HEK293 (cell line): ENCODE results near the gene MAGI2.

ENCODE experiments used
- CTCF ChIA-PET: fragments of 350-600 bp; formaldehyde crosslinking; extraction: SDS; loops from one replicate; lab custom pipeline; 2021; ENCODE audit warnings: antibody characterized with exemption; lab: Yijun Ruan, JAX
- POLR2A ChIA-PET: fragments of 300-600 bp; formaldehyde crosslinking; extraction: SDS; loops from one replicate; lab custom pipeline; 2020; ENCODE audit warnings: antibody characterized with exemption, inconsistent platforms; lab: Yijun Ruan, JAX
- H3K27ac ChIP-seq: fragments of 200-500 bp; sonication (Bioruptor generic); 2 replicates; pipeline ENCODE4 v1.5.1; 2014; ENCODE audit warnings: low read depth, low read length, control low read depth, inconsistent platforms; ENCODE audit errors: extremely low read depth
- H3K36me3 ChIP-seq, 2 experiments: fragments of 200-500 bp in 1 of 2; sonication (Bioruptor generic) in 1 of 2; 1 replicate in 1 of 2; 2 replicates in 1 of 2; pipeline ENCODE4 v1.5.1; 2014 to 2017; ENCODE audit warnings: inconsistent platforms in 2 of 2, low read length in 2 of 2; ENCODE audit not compliant: control insufficient read depth in 2 of 2, insufficient read depth in 1 of 2
- H3K4me1 ChIP-seq: fragments of 200-500 bp; sonication (Bioruptor generic); 2 replicates; pipeline ENCODE4 v1.5.1; 2014; ENCODE audit warnings: mild to moderate bottlenecking, low read length, inconsistent platforms; ENCODE audit not compliant: control insufficient read depth, insufficient read depth
- H3K4me3 ChIP-seq: 2 replicates; pipeline ENCODE4 v1.5.1; 2011; ENCODE audit warnings: low read depth, mild to moderate bottlenecking, control low read depth, low read length, moderate library complexity
- H3K9me3 ChIP-seq: fragments of 200-500 bp; sonication (Bioruptor generic); 2 replicates; pipeline ENCODE4 v1.5.1; 2014; ENCODE audit warnings: low read depth, low read length, inconsistent platforms; ENCODE audit not compliant: control insufficient read depth, insufficient read depth
- SETDB1 ChIP-seq: IDR thresholded peaks from one replicate; pipeline ENCODE4 v1.6.1; 2017; ENCODE audit warnings: mild to moderate bottlenecking, low read length, moderate library complexity, mixed read lengths; ENCODE audit not compliant: insufficient read length
- ZBTB1 ChIP-seq: fragments of 450-650 bp; formaldehyde crosslinking; IDR thresholded peaks from 2 replicates; pipeline ENCODE4 v1.5.1; 2016; ENCODE audit warnings: missing biosample characterization, missing genetic modification characterization
- ZBTB48 ChIP-seq: fragments of 450-650 bp; formaldehyde crosslinking; IDR thresholded peaks from 2 replicates; pipeline ENCODE4 v1.5.1; 2016; ENCODE audit warnings: missing biosample characterization, missing genetic modification characterization
- ZBTB7A ChIP-seq: fragments of 450-650 bp; formaldehyde crosslinking; IDR thresholded peaks from 2 replicates; pipeline ENCODE4 v1.5.1; 2016; ENCODE audit warnings: low read depth, missing biosample characterization, missing genetic modification characterization
- ZIC2 ChIP-seq: fragments of 450-650 bp; formaldehyde crosslinking; IDR thresholded peaks from 2 replicates; pipeline ENCODE4 v1.5.1; 2016; ENCODE audit warnings: missing biosample characterization, missing genetic modification characterization
- ZNF138 ChIP-seq: fragments of 450-650 bp; formaldehyde crosslinking; IDR thresholded peaks from 2 replicates; pipeline ENCODE4 v1.5.1; 2016; ENCODE audit warnings: missing biosample characterization, missing genetic modification characterization, borderline replicate concordance
- ZNF146 ChIP-seq: fragments of 450-650 bp; formaldehyde crosslinking; IDR thresholded peaks from 2 replicates; pipeline ENCODE4 v1.5.1; 2016; ENCODE audit warnings: missing biosample characterization, missing genetic modification characterization
- ZNF157 ChIP-seq: fragments of 450-650 bp; formaldehyde crosslinking; IDR thresholded peaks from 2 replicates; pipeline ENCODE4 v1.5.1; 2016; ENCODE audit warnings: missing biosample characterization, missing genetic modification characterization
- ZNF174 ChIP-seq: fragments of 450-650 bp; formaldehyde crosslinking; IDR thresholded peaks from 2 replicates; pipeline ENCODE4 v1.5.0; 2017; ENCODE audit warnings: missing biosample characterization, mild to moderate bottlenecking, missing genetic modification characterization
- ZNF311 ChIP-seq: fragments of 450-650 bp; formaldehyde crosslinking; IDR thresholded peaks from 2 replicates; pipeline ENCODE4 v1.5.1; 2017; ENCODE audit warnings: missing biosample characterization, missing genetic modification characterization, borderline replicate concordance
- ZNF324 ChIP-seq: fragments of 450-650 bp; formaldehyde crosslinking; IDR thresholded peaks from 2 replicates; pipeline ENCODE4 v1.5.1; 2016; ENCODE audit warnings: missing biosample characterization, missing genetic modification characterization
- ZNF394 ChIP-seq: fragments of 450-650 bp; formaldehyde crosslinking; IDR thresholded peaks from 2 replicates; pipeline ENCODE4 v1.5.1; 2016; ENCODE audit warnings: missing biosample characterization, missing genetic modification characterization, mild to moderate bottlenecking, moderate library complexity, borderline replicate concordance
- ZNF404 ChIP-seq: fragments of 450-650 bp; formaldehyde crosslinking; IDR thresholded peaks from 2 replicates; pipeline ENCODE4 v1.5.1; 2017; ENCODE audit warnings: missing biosample characterization, missing genetic modification characterization
- ZNF473 ChIP-seq: fragments of 450-650 bp; formaldehyde crosslinking; IDR thresholded peaks from 2 replicates; pipeline ENCODE4 v1.5.1; 2017; ENCODE audit warnings: missing biosample characterization, missing genetic modification characterization
- ZNF501 ChIP-seq: fragments of 450-650 bp; formaldehyde crosslinking; IDR thresholded peaks from 2 replicates; pipeline ENCODE4 v1.5.1; 2016; ENCODE audit warnings: missing biosample characterization, missing genetic modification characterization
- ZNF530 ChIP-seq: fragments of 450-650 bp; formaldehyde crosslinking; IDR thresholded peaks from 2 replicates; pipeline ENCODE4 v1.5.1; 2016; ENCODE audit warnings: low read depth, missing biosample characterization, missing genetic modification characterization
- ZNF548 ChIP-seq: fragments of 450-650 bp; formaldehyde crosslinking; IDR thresholded peaks from 2 replicates; pipeline ENCODE4 v1.5.1; 2016; ENCODE audit warnings: missing biosample characterization, missing genetic modification characterization
- ZNF558 ChIP-seq: fragments of 450-650 bp; formaldehyde crosslinking; IDR thresholded peaks from 2 replicates; pipeline ENCODE4 v1.5.1; 2016; ENCODE audit warnings: missing biosample characterization, missing genetic modification characterization
- ZNF626 ChIP-seq: fragments of 450-650 bp; sonication (Bioruptor Pico); formaldehyde crosslinking; IDR thresholded peaks from 2 replicates; pipeline ENCODE4 v1.5.1; 2018; ENCODE audit warnings: missing biosample characterization, missing genetic modification characterization, inconsistent platforms
- ZNF654 ChIP-seq: fragments of 450-650 bp; formaldehyde crosslinking; IDR thresholded peaks from 2 replicates; pipeline ENCODE4 v1.5.1; 2016; ENCODE audit warnings: low read depth, missing biosample characterization, missing genetic modification characterization
- ZNF664 ChIP-seq: fragments of 450-650 bp; formaldehyde crosslinking; IDR thresholded peaks from 2 replicates; pipeline ENCODE4 v1.5.1; 2016; ENCODE audit warnings: missing biosample characterization, missing genetic modification characterization
- ZNF792 ChIP-seq: fragments of 450-650 bp; formaldehyde crosslinking; IDR thresholded peaks from 2 replicates; pipeline ENCODE4 v1.5.1; 2016; ENCODE audit warnings: missing biosample characterization, missing genetic modification characterization
- ZNF843 ChIP-seq: fragments of 450-650 bp; formaldehyde crosslinking; IDR thresholded peaks from 2 replicates; pipeline ENCODE4 v1.5.1; 2016; ENCODE audit warnings: missing biosample characterization, missing genetic modification characterization
- TF ChIP-seq, protein P1 (sequence below): fragments of 450-650 bp; formaldehyde crosslinking; IDR thresholded peaks from 2 replicates; pipeline ENCODE4 v1.5.1; 2016; ENCODE audit warnings: missing biosample characterization, missing genetic modification characterization, borderline replicate concordance
- TF ChIP-seq, protein P2 (sequence below): fragments of 450-650 bp; formaldehyde crosslinking; IDR thresholded peaks from 2 replicates; pipeline ENCODE4 v1.5.1; 2017; ENCODE audit warnings: missing biosample characterization, mild to moderate bottlenecking, missing genetic modification characterization, moderate library complexity
- TF ChIP-seq, protein P3 (sequence below): fragments of 450-650 bp; formaldehyde crosslinking; IDR thresholded peaks from 2 replicates; pipeline ENCODE4 v1.5.1; 2016; ENCODE audit warnings: missing biosample characterization, missing genetic modification characterization
- TF ChIP-seq, protein P4 (sequence below): fragments of 450-650 bp; formaldehyde crosslinking; IDR thresholded peaks from 2 replicates; pipeline ENCODE4 v1.5.1; 2016; ENCODE audit warnings: missing biosample characterization, missing genetic modification characterization

The MAGI2 gene

DNA sequence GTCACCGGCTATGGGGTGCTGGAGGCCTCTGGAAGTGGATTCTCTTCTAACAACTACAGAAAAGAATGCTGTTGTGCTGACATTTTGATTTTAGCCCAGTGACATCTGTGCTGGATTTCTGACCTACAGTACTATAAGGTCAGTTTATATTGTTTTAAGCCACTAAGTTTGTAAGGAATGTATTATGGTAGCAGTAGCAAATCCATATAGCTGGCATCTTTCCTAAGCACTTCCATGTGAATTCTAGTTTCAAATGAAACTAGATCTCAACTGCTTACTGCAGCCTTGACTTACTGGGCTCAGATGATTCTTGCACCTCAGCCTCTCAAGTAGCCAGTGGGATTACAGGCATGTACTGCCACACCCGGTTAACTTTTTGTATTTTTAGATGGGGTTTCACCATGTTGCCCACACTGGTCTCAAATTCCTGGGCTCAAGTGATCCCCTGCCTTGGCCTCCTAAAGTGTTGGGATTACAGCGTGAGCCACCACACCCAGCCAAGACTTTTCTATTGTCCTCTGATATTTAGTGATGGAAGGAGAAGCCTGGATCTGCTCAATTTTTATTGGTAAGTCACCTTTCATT, 1240.9 kb downstream of the MAGI2 start:
- no peaks in the 10 kb centered on the region for H3K9me3 ChIP-seq
- H3K4me1 ChIP-seq = no peaks in the 10 kb centered on the region
- ChIA-PET CTCF (no interaction called here), POLR2A (no interaction called here)
- H3K36me3 ChIP-seq = no peaks in the 10 kb centered on the region
- no peak overlapping the region for H3K27ac ChIP-seq
- TF ChIP-seq ZNF548 (tag by site-specific recombination) (no peak), ZNF792 (tag by site-specific recombination) (no peak), ZNF843 (tag by site-specific recombination) (no peak), SETDB1 (no peak), ZNF394 (tag by site-specific recombination) (no peak), ZNF324 (no peak), ZBTB7A (tag by site-specific recombination) (no peak), ZBTB1 (tag by site-specific recombination) (no peak), ZNF654 (no peak), ZNF138 (tag by site-specific recombination) (no peak), ZNF404 (tag by site-specific recombination) (no peak), ZNF311 (tag by site-specific recombination) (no peak)
- TF ChIP-seq, protein P1, sequence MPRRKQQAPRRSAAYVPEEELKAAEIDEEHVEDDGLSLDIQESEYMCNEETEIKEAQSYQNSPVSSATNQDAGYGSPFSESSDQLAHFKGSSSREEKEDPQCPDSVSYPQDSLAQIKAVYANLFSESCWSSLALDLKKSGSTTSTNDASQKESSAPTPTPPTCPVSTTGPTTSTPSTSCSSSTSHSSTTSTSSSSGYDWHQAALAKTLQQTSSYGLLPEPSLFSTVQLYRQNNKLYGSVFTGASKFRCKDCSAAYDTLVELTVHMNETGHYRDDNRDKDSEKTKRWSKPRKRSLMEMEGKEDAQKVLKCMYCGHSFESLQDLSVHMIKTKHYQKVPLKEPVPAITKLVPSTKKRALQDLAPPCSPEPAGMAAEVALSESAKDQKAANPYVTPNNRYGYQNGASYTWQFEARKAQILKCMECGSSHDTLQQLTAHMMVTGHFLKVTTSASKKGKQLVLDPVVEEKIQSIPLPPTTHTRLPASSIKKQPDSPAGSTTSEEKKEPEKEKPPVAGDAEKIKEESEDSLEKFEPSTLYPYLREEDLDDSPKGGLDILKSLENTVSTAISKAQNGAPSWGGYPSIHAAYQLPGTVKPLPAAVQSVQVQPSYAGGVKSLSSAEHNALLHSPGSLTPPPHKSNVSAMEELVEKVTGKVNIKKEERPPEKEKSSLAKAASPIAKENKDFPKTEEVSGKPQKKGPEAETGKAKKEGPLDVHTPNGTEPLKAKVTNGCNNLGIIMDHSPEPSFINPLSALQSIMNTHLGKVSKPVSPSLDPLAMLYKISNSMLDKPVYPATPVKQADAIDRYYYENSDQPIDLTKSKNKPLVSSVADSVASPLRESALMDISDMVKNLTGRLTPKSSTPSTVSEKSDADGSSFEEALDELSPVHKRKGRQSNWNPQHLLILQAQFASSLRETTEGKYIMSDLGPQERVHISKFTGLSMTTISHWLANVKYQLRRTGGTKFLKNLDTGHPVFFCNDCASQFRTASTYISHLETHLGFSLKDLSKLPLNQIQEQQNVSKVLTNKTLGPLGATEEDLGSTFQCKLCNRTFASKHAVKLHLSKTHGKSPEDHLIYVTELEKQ = no peak
- no peak overlapping the region for H3K4me3 ChIP-seq

DNA sequence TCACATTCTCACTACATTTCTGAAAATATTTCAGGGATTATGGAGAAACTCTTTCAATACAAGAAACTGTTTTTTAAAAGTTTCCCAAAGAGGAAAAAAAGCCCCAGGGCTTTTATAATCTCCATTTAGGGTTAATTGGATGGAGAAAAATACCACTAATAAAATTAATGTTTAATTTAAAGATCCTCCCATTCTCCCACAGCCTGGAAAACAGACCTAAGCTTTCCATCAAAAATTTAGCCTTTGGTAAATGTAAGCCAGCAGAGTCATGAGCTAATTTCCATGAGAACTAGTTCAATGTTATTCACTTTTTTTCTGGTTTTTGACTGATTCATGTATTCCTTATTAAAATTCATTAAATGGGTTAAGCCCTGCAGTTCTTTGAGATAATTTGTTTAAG, 1246.2 kb downstream of the MAGI2 start:
- no peaks in the 10 kb centered on the region for H3K4me1 ChIP-seq
- TF ChIP-seq ZIC2 (no peak), ZBTB48 (no peak), ZNF664 (no peak), ZNF174 (tag by site-specific recombination) (no peak), ZNF146 (tag by site-specific recombination) (no peak), ZNF530 (no peak), ZNF558 (tag by site-specific recombination) (no peak), ZNF626 (tag by site-specific recombination) (no peak), ZNF473 (no peak), ZNF138 (tag by site-specific recombination) (no peak), ZNF501 (no peak), ZNF157 (tag by site-specific recombination) (no peak)
- TF ChIP-seq, protein P2, sequence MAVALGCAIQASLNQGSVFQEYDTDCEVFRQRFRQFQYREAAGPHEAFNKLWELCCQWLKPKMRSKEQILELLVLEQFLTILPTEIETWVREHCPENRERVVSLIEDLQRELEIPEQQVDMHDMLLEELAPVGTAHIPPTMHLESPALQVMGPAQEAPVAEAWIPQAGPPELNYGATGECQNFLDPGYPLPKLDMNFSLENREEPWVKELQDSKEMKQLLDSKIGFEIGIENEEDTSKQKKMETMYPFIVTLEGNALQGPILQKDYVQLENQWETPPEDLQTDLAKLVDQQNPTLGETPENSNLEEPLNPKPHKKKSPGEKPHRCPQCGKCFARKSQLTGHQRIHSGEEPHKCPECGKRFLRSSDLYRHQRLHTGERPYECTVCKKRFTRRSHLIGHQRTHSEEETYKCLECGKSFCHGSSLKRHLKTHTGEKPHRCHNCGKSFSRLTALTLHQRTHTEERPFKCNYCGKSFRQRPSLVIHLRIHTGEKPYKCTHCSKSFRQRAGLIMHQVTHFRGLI (tag by site-specific recombination) = no peak
- TF ChIP-seq, protein P3, sequence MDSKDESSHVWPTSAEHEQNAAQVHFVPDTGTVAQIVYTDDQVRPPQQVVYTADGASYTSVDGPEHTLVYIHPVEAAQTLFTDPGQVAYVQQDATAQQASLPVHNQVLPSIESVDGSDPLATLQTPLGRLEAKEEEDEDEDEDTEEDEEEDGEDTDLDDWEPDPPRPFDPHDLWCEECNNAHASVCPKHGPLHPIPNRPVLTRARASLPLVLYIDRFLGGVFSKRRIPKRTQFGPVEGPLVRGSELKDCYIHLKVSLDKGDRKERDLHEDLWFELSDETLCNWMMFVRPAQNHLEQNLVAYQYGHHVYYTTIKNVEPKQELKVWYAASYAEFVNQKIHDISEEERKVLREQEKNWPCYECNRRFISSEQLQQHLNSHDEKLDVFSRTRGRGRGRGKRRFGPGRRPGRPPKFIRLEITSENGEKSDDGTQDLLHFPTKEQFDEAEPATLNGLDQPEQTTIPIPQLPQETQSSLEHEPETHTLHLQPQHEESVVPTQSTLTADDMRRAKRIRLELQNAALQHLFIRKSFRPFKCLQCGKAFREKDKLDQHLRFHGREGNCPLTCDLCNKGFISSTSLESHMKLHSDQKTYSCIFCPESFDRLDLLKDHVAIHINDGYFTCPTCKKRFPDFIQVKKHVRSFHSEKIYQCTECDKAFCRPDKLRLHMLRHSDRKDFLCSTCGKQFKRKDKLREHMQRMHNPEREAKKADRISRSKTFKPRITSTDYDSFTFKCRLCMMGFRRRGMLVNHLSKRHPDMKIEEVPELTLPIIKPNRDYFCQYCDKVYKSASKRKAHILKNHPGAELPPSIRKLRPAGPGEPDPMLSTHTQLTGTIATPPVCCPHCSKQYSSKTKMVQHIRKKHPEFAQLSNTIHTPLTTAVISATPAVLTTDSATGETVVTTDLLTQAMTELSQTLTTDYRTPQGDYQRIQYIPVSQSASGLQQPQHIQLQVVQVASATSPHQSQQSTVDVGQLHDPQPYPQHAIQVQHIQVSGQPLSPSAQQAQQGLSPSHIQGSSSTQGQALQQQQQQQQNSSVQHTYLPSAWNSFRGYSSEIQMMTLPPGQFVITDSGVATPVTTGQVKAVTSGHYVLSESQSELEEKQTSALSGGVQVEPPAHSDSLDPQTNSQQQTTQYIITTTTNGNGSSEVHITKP (tag by site-specific recombination) = no peak
- TF ChIP-seq, protein P4, sequence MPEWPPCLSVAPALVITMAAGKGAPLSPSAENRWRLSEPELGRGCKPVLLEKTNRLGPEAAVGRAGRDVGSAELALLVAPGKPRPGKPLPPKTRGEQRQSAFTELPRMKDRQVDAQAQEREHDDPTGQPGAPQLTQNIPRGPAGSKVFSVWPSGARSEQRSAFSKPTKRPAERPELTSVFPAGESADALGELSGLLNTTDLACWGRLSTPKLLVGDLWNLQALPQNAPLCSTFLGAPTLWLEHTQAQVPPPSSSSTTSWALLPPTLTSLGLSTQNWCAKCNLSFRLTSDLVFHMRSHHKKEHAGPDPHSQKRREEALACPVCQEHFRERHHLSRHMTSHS (tag by site-specific recombination) = no peak
- H3K36me3 ChIP-seq = no peaks in the 10 kb centered on the region
- no peak overlapping the region for H3K4me3 ChIP-seq
- POLR2A ChIA-PET = interaction anchor here (0.6 kb wide), 1 partner anchor 24 kb away, joined by 5 read pairs; no protein-coding TSS in a partner anchor
- CTCF ChIA-PET = interaction anchor here (0.6 kb wide), 1 partner anchor 73 kb away, joined by 3 read pairs; no protein-coding TSS in a partner anchor
- no peak overlapping the region for H3K27ac ChIP-seq
- no peaks in the 10 kb centered on the region for H3K9me3 ChIP-seq
